Body of pancreas (tissue), 4 donors: Measurements from ENCODE around the gene DOCK4.

Source experiments
- CTCF ChIP-seq, 7 experiments: fragments of 450-650 bp in 4 of 7; fragments of 200-600 bp in 3 of 7; sonication (generic) in 3 of 7; IDR thresholded peaks; one replicate each; pipeline ENCODE4 v1.5.1; 2016 to 2019; ENCODE audit warnings: antibody characterized with exemption in 7 of 7
- POLR2A ChIP-seq, 3 donors: fragments of 450-650 bp; IDR thresholded peaks; one replicate each; pipeline ENCODE4 v1.6.1; 2016; ENCODE audit warnings: antibody characterized with exemption in 3 of 3, mild to moderate bottlenecking in 2 of 3

GRCh38 chr7:112186300-112186699 lies 19.9 kb downstream of the DOCK4 start:
- no peak for TF ChIP-seq POLR2A (IDR thresholded peaks at IDR 0.05)
- no peak for TF ChIP-seq CTCF (IDR thresholded peaks at IDR 0.05)
